ENCODE measurements around the gene BRI3.

The BRI3 gene

DNA sequence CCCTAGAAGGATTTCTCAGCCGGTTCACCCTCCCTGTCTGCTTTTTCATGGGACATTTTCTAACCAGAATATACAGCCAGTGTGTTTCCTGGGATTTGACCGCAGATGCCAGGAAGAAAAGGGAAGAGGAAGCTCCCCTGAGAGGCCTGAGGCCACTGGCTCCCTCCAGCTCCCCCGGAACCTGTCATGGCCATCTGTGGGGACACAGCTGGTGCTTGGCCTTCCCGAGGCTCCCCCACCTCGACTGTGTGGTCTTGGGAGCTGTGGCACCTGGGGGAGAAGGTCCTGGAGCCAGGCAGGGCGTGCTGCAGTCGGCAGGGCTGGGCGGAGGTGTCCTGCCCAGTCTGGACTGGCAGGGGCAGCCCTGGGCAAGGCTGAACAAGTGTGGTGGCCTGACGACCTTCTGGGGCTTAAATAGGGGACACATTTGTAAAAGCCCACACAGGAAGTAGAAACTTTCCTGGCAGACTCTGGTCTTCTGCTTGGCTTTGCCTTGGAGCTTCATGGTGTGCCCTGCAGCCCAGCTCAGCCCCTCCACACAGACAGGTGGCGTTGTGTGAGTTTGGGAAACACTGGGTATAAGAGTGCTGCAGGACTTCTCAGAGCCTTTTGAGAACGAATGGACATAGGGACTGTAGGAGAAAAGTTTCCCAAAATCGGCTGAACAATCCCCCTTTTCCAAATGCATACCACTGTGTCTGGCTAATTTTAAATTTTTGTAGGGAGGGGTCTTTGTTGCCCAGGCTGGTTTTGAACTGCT is 6.8 kb downstream of the BRI3 start:
- no peak for DNase-seq

- DNase-seq, result no peak
Observed at GRCh38 chr7:98289333-98289875, 7.9 kb downstream of the BRI3 start.

GRCh38 chr7:98291717-98292116 is 10.2 kb downstream of the BRI3 start:
- DNase-seq, result no peak

- no peak for DNase-seq
Observed at GRCh38 chr7:98293265-98293664, 11.8 kb downstream of the BRI3 start.

- DNase-seq, result no peak
Observed at GRCh38 chr7:98293746-98294145, 12.3 kb downstream of the BRI3 start.

- DNase-seq, result no peak
Observed at GRCh38 chr7:98294326-98294725, 12.8 kb downstream of the BRI3 start.

GRCh38 chr7:98294798-98295382 is 13.4 kb downstream of the BRI3 start:
- DNase-seq, result peak; percentile 27

- DNase-seq, result no peak
Observed at GRCh38 chr7:98295467-98296192, 14.1 kb downstream of the BRI3 start.

DNA sequence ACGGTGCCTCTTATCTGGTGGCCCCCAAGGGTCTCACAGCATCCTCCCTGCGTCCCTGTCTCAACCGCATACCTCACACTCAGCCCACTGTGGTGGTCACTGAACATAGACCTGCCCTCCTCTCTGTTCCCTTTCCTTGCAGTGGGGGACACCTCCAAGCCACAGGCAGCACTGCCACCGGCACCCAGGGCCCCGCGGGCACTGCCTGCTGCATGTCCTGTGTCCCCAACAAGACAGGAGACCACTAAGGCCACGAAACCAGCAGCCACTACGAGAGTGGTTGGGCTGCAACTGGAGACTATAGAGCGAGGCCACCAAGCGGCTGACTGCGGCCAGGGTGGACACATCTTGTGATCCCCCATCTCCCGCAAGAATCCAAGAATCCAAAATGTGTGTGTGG is 15.3 kb downstream of the BRI3 start:
- DNase-seq, result no peak

- DNase-seq, result no peak
Observed at GRCh38 chr7:98297626-98298286, 16.3 kb downstream of the BRI3 start.

DNA sequence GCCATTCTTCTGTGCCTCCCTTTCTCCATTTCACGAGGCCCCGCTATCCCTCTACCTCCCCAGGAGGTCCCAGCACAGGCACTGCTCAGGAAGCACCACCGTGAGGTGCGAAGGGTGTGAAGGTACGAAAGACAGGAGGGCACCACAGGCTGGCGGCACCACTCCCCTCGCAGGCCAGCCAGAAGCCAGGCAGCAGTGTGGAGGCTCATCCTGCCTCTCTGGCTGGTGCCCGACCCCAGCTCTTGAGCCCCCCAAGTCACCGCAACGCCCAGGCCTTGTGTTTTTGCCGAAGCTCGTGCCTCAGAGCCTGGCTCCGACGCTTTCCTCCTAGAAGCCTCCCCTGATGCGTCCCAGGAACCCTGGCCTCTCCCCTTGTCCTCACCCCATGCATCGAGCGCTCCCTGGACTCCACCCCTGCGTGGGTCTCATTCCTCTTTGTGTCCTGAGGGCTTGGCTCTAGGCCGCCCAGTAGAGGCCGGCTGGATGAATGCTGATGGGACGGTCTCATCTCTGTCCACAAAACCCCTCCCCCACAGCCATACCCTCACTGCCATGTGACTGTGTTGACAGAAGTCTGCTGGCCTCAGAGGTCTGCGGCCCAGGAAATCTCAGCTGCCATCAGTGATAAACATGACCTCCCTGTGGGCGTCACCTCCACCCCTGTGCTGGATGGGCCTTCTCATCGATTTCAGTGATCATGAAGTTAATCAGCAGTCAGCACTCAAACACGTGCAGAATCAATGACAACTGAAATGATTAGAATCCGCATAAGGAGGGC is 19.3 kb downstream of the BRI3 start:
- DNase-seq, result no peak

GRCh38 chr7:98301693-98302470 is 20.4 kb downstream of the BRI3 start:
- no peak for DNase-seq

GRCh38 chr7:98303176-98303865 is 21.8 kb downstream of the BRI3 start:
- DNase-seq, result no peak

GRCh38 chr7:98303906-98304305 is 22.4 kb downstream of the BRI3 start:
- DNase-seq, result no peak

DNA sequence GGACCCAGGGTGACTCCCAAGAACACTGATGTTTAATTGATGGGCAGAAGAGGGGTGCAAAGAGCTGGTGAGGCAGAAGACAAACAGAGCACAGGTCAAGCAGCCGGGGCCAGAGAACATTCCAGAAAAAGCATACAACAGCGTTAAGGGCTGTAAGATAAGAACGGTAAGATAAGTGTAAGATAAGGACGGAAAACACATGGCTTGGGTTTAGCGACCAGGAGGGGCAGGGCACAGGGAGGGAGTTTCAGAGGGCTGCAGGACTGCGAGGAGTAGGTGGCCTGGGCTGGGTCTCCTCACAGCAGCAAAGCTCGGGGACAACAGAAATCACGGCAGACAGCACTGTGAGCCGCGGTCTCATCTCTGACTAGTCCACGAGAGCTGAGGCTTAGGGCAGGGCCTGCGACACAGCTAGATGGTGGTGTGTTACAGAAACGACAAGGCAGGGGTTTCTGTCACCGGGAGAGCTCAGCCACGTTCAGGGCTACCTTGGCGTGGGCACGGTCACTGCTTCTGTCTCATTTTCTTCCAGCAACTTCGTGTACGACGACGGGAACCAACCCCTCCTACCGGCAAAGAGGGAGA is 24.6 kb downstream of the BRI3 start:
- no peak for DNase-seq

DNA sequence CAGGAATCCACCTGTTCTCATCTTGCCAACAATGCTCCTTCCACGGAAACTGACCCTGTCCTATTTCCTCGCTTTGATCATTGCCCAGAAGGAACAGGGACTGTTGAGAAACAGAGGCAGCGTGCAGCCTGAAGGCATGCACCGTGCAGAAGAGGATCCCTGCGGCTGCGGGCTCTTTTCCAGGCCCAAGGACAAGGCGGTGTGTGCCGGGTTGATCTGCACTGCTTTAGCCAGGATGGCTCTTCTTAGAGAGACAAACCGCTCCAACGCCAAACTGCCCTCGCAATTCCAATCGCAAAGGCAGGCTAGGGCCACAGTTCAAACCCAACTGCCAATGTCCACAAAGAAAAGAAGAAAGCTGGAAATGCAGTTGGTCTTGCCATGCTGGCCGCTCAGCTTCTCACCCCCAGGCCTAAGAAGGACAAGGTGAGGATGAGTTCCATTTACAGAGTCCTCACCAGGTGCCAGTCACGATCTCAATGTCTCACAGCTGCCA is 26.5 kb downstream of the BRI3 start:
- no peak for DNase-seq

GRCh38 chr7:98309566-98309965 is 28.1 kb downstream of the BRI3 start:
- no peak for DNase-seq

GRCh38 chr7:98312201-98312600 is 30.7 kb downstream of the BRI3 start:
- no peak for DNase-seq

GRCh38 chr7:98314469-98314868 is 33.0 kb downstream of the BRI3 start:
- DNase-seq, result no peak

- DNase-seq, result no peak
Observed at GRCh38 chr7:98315318-98315993, 34.0 kb downstream of the BRI3 start.
